H9 (cell line): Measurements from ENCODE around the gene TMEM41B. TPM values are rescaled to one million over a fixed set of nuclear protein-coding genes. Genes with fewer than 3 reads are reported as not detected.
A peak's percentile ranks its signal among the peaks of the same experiment; 100 is the strongest.
"Not testable (repeated sequence)": the region's sequence is repeated elsewhere in the genome, so short reads cannot be mapped to it uniquely, and the experiment has no call there.

Experiments used
- DNase-seq: peaks from one replicate; pipeline ENCODE4 v3.0.0-alpha.2; 2017
- H2AFZ ChIP-seq: one replicate; pipeline ENCODE4 v1.6.1; 2013; ENCODE audit warnings: mild to moderate bottlenecking, low read length, control low read depth, moderate library complexity
- H2AK5ac ChIP-seq: 2 replicates; pipeline ENCODE4 v1.6.1; 2013; ENCODE audit warnings: low read length, control low read depth, mixed read lengths; ENCODE audit not compliant: insufficient read length
- H2BK120ac ChIP-seq: one replicate; pipeline ENCODE4 v1.6.1; 2013; ENCODE audit warnings: low read depth, mild to moderate bottlenecking, low read length, control low read depth, inconsistent platforms; ENCODE audit not compliant: poor library complexity, severe bottlenecking
- H2BK12ac ChIP-seq: 2 replicates; pipeline ENCODE4 v1.6.1; 2013; ENCODE audit warnings: low read length, control low read depth, mixed read lengths, low read depth; ENCODE audit not compliant: insufficient read length
- H2BK15ac ChIP-seq: 2 replicates; pipeline ENCODE4 v1.6.1; 2013; ENCODE audit warnings: low read depth, low read length, control low read depth
- H2BK20ac ChIP-seq: one replicate; pipeline ENCODE4 v1.6.1; 2013; ENCODE audit warnings: low read depth, mild to moderate bottlenecking, low read length, control low read depth, inconsistent platforms; ENCODE audit not compliant: poor library complexity, severe bottlenecking
- H2BK5ac ChIP-seq: 2 replicates; pipeline ENCODE4 v1.6.1; 2013; ENCODE audit warnings: low read length, control low read depth, mixed read lengths; ENCODE audit not compliant: insufficient read length
- H3K14ac ChIP-seq: 2 replicates; pipeline ENCODE4 v1.6.1; 2013; ENCODE audit warnings: low read length, control low read depth; ENCODE audit not compliant: insufficient read depth
- H3K18ac ChIP-seq: 2 replicates; pipeline ENCODE4 v1.6.1; 2013; ENCODE audit warnings: low read depth, mild to moderate bottlenecking, mixed read lengths, low read length, control low read depth; ENCODE audit not compliant: insufficient read length
- H3K23ac ChIP-seq: 2 replicates; pipeline ENCODE4 v1.6.1; 2013; ENCODE audit warnings: low read length, control low read depth, mixed read lengths, low read depth; ENCODE audit not compliant: insufficient read length
- H3K23me2 ChIP-seq: 2 replicates; pipeline ENCODE4 v1.6.1; 2013; ENCODE audit warnings: low read depth, mild to moderate bottlenecking, mixed read lengths, low read length, control low read depth; ENCODE audit not compliant: insufficient read length, poor library complexity, severe bottlenecking
- H3K27ac ChIP-seq: 2 replicates; pipeline ENCODE4 v1.5.1; 2013; ENCODE audit warnings: low read length, control low read depth, mixed read lengths, low read depth; ENCODE audit not compliant: insufficient read length
- H3K27me3 ChIP-seq: 2 replicates; pipeline ENCODE4 v1.6.1; 2013; ENCODE audit warnings: low read length, control low read depth, inconsistent platforms; ENCODE audit not compliant: insufficient read depth
- H3K4ac ChIP-seq: 2 replicates; pipeline ENCODE4 v1.6.1; 2013; ENCODE audit warnings: low read depth, mild to moderate bottlenecking, control low read depth, inconsistent platforms, low read length, moderate library complexity
- H3K4me1 ChIP-seq: 2 replicates; pipeline ENCODE4 v1.6.1; 2013; ENCODE audit warnings: low read length, control low read depth, inconsistent platforms; ENCODE audit not compliant: insufficient read depth
- H3K4me2 ChIP-seq: 2 replicates; pipeline ENCODE4 v1.6.1; 2013; ENCODE audit warnings: low read length, control low read depth, mixed read lengths; ENCODE audit not compliant: insufficient read length, insufficient read depth
- H3K56ac ChIP-seq: 2 replicates; pipeline ENCODE4 v1.6.1; 2013; ENCODE audit warnings: low read depth, mild to moderate bottlenecking, mixed read lengths, low read length, control low read depth; ENCODE audit not compliant: insufficient read length
- H3K79me1 ChIP-seq: 2 replicates; pipeline ENCODE4 v1.6.1; 2013; ENCODE audit warnings: low read depth, mild to moderate bottlenecking, moderate library complexity, low read length, control low read depth, inconsistent platforms; ENCODE audit not compliant: insufficient read depth, poor library complexity, severe bottlenecking
- H3K79me2 ChIP-seq: 2 replicates; pipeline ENCODE4 v1.6.1; 2013; ENCODE audit warnings: low read length, control low read depth, inconsistent platforms; ENCODE audit not compliant: insufficient read depth
- H3K9ac ChIP-seq: 2 replicates; pipeline ENCODE4 v1.6.1; 2013; ENCODE audit warnings: low read length, control low read depth, mixed read lengths; ENCODE audit not compliant: insufficient read length; ENCODE audit errors: extremely low read depth
- H3K9me3 ChIP-seq: one replicate; pipeline ENCODE4 v1.6.1; 2013; ENCODE audit warnings: low read depth, low read length, inconsistent platforms; ENCODE audit not compliant: control insufficient read depth
- H3T11ph ChIP-seq: one replicate; pipeline ENCODE4 v1.6.1; 2013; ENCODE audit warnings: mild to moderate bottlenecking, low read length, control low read depth, inconsistent platforms
- H4K20me1 ChIP-seq: one replicate; pipeline ENCODE4 v1.6.1; 2013; ENCODE audit not compliant: control insufficient read depth, insufficient read length, insufficient read depth
- H4K5ac ChIP-seq: 2 replicates; pipeline ENCODE4 v1.6.1; 2013; ENCODE audit warnings: low read depth, mild to moderate bottlenecking, mixed read lengths, low read length, control low read depth; ENCODE audit not compliant: insufficient read length
- H4K8ac ChIP-seq: replicated peaks from 2 replicates; pipeline ENCODE4 v1.6.1; 2013; ENCODE audit warnings: low read length, control low read depth, mixed read lengths, low read depth; ENCODE audit not compliant: insufficient read length
- H4K91ac ChIP-seq: 2 replicates; pipeline ENCODE4 v1.6.1; 2013; ENCODE audit warnings: low read depth, mild to moderate bottlenecking, moderate library complexity, mixed read lengths, low read length, control low read depth; ENCODE audit not compliant: insufficient read length
- H3K27ac Mint-ChIP-seq, 3 experiments: 2 replicates in 2 of 3; 3 replicates in 1 of 3; pipeline ENCODE4 v1.8.0; 2020 to 2021; ENCODE audit warnings: mixed read lengths in 3 of 3, mild to moderate bottlenecking in 1 of 3, moderate library complexity in 1 of 3
- H3K27me3 Mint-ChIP-seq: 2 replicates; pipeline ENCODE4 v1.8.0; 2021; ENCODE audit warnings: low read depth, mild to moderate bottlenecking, moderate library complexity, mixed read lengths
- H3K36me3 Mint-ChIP-seq, 3 experiments: 2 replicates in 2 of 3; 3 replicates in 1 of 3; pipeline ENCODE4 v1.8.0; 2020 to 2021; ENCODE audit warnings: low read depth in 3 of 3, mixed read lengths in 3 of 3; ENCODE audit not compliant: insufficient read depth in 1 of 3
- H3K4me1 Mint-ChIP-seq, 2 experiments: 2 replicates each; pipeline ENCODE4 v1.8.0; 2020; ENCODE audit warnings: mixed read lengths in 2 of 2
- H3K4me3 Mint-ChIP-seq, 2 experiments: 2 replicates in 1 of 2; 3 replicates in 1 of 2; pipeline ENCODE4 v1.8.0; 2020 to 2021; ENCODE audit warnings: mild to moderate bottlenecking in 2 of 2, mixed read lengths in 2 of 2, moderate library complexity in 1 of 2
- H3K9me3 Mint-ChIP-seq, 2 experiments: 2 replicates in 1 of 2; 3 replicates in 1 of 2; pipeline ENCODE4 v1.8.0; 2020; ENCODE audit warnings: mild to moderate bottlenecking in 2 of 2, mixed read lengths in 2 of 2, moderate library complexity in 1 of 2
- WGBS: extraction: QIAGEN DNeasy Blood & Tissue Kit; methylation state at CpG from one replicate; pipeline ENCODE4 v1.1.7; 2013; ENCODE audit warnings: missing lambda C conversion rate, low lambda C conversion rate, mixed read lengths; ENCODE audit not compliant: insufficient read length; ENCODE audit errors: extremely low coverage; 5-methylcytosine and 5-hydroxymethylcytosine counted together
- total RNA-seq: library from RNA; stranded (reverse); gene quantifications from 2 replicates; pipeline ENCODE4 v1.2.1, GENCODE V29; 2021

The TMEM41B gene
- total RNA-seq, 1 experiment from 2014 or later, result 48.7 TPM

DNA sequence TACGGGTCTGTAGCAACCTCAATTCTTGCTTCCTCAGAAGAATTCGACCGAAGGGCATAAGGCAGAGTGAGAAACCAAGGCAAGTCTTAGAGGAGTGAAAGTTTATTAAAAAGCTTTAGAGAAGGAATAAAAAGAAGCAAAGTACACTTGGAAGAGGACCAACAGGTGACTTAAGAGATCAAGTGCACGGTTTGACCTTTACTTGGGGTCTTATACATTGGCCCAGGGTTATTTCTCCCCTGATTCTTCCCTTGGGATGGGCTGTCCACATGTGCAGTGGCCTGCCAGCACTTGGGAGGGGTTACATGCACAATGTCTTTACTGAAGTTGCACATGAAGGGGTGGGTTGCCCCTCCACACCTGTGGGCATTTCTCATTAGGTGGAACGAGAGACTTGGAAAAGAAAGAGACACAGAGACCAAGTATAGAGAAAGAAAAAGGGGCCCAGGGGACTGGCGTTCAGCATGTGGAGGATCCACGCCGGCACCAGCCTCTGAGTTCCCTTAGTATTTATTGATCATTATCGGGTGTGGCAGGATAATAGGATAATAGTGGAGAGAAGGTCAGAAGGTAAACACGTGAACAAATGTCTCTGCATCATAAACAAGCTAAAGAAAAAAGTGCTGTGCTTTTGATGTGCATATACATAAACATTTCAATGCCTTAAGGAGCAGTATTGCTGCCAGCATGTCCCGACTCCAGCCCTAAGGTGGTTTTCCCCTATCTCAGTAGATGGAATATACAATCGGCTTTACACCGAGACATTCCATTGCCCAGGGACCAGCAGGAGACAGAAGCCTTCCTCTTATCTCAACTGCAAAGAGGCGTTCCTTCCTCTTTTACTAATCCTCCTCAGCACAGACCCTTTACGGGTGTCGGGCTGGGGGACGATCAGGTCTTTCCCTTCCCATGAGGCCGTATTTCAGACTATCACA, 4.3 kb upstream of the TMEM41B start:
- H3K4me1 Mint-ChIP-seq, result peaks cover 33 to 45% of the 10 kb centered on the region in 2 experiments
- H3K23me2 ChIP-seq, H2BK20ac ChIP-seq, H3T11ph ChIP-seq, H2BK15ac ChIP-seq, H4K8ac ChIP-seq, H3K56ac ChIP-seq, H3K36me3 Mint-ChIP-seq, H3K27ac ChIP-seq, H3K4ac ChIP-seq, H2BK5ac ChIP-seq, H2BK12ac ChIP-seq, DNase-seq, H3K27me3 Mint-ChIP-seq, H3K9me3 Mint-ChIP-seq, H2BK120ac ChIP-seq, H3K4me2 ChIP-seq, H3K79me1 ChIP-seq, H3K14ac ChIP-seq, H3K4me1 ChIP-seq, H3K23ac ChIP-seq, H3K18ac ChIP-seq, H4K91ac ChIP-seq, H3K27me3 ChIP-seq, H2AFZ ChIP-seq, H3K79me2 ChIP-seq, H3K9me3 ChIP-seq, H4K20me1 ChIP-seq, H4K5ac ChIP-seq, H2AK5ac ChIP-seq, H3K9ac ChIP-seq: not testable (repeated sequence)
- no CpG with 5 or more reads among the region's 18 CpGs for WGBS
- peak overlapping the region in 2 of 3 experiments; percentile 59 to 86; a peak in 4 of 7 replicates for H3K27ac Mint-ChIP-seq
- peak overlapping the region in 1 of 2 experiments; percentile 36; a peak in 2 of 5 replicates for H3K4me3 Mint-ChIP-seq
